Activated T-cell treated with anti-CD3 and anti-CD28 coated beads, Interleukin-2, amount 50 U/mL, for 24 hours (primary cell): ENCODE data around the gene DMD.

Experiments used
- DNase-seq: peaks from one replicate; pipeline ENCODE4 v3.0.0-alpha.2; 2020
- H3K27ac Mint-ChIP-seq: 2 replicates; pipeline ENCODE4 v1.8.0; 2020; ENCODE audit warnings: mild to moderate bottlenecking, mixed read lengths
- H3K27me3 Mint-ChIP-seq: 2 replicates; pipeline ENCODE4 v1.8.0; 2020; ENCODE audit warnings: mixed read lengths
- H3K36me3 Mint-ChIP-seq: 2 replicates; pipeline ENCODE4 v1.8.0; 2020; ENCODE audit warnings: low read depth, mixed read lengths
- H3K4me1 Mint-ChIP-seq: 2 replicates; pipeline ENCODE4 v1.8.0; 2020; ENCODE audit warnings: low read depth, mixed read lengths
- H3K4me3 Mint-ChIP-seq: 2 replicates; pipeline ENCODE4 v1.8.0; 2020; ENCODE audit warnings: mild to moderate bottlenecking, moderate library complexity, mixed read lengths
- H3K9me3 Mint-ChIP-seq: 2 replicates; pipeline ENCODE4 v1.8.0; 2020; ENCODE audit warnings: mixed read lengths

The DMD gene

GRCh38 chrX:31185884-31186283, 2025.5 kb downstream of the DMD start:
- Mint-ChIP-seq H3K27me3 (peaks cover 12% of the 10 kb centered on the region), H3K9me3 (no peaks in the 10 kb centered on the region), H3K4me3 (no peak overlapping the region), H3K4me1 (no peaks in the 10 kb centered on the region), H3K27ac (no peak overlapping the region), H3K36me3 (no peaks in the 10 kb centered on the region)
- no peak for DNase-seq

GRCh38 chrX:31181377-31182000, 2029.9 kb downstream of the DMD start:
- Mint-ChIP-seq H3K27me3 (peaks cover 10% of the 10 kb centered on the region), H3K27ac (no peak overlapping the region), H3K36me3 (no peaks in the 10 kb centered on the region), H3K9me3 (no peaks in the 10 kb centered on the region), H3K4me1 (no peaks in the 10 kb centered on the region), H3K4me3 (no peak overlapping the region)
- DNase-seq, result no peak

- H3K4me1 Mint-ChIP-seq, result no peaks in the 10 kb centered on the region
Observed at GRCh38 chrX:31179203-31179602, 2032.1 kb downstream of the DMD start.

DNA sequence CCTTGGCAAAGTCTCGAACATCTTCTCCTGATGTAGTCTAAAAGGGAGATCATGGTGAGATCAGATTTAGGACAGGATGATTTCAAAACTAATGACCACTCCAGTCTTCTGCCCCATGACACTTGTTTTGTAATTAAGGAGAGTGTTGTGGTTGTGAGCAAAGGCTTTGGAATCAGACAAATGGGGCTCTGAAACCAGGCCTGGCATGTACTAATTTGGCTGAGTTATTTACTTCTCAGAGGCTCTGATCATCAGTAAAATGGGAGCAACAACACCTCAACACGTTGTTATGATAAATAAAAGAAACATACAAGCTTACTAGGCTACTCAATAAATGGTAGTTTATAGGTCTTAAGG, 2032.6 kb downstream of the DMD start:
- H3K4me1 Mint-ChIP-seq, result no peaks in the 10 kb centered on the region
- no peak for DNase-seq
- peaks cover 16% of the 10 kb centered on the region for H3K27me3 Mint-ChIP-seq

More at GRCh38 chrX:31179203-31179602, 2032.1 kb downstream of the DMD start:
- no peaks in the 10 kb centered on the region for H3K9me3 Mint-ChIP-seq
- H3K36me3 Mint-ChIP-seq, result no peaks in the 10 kb centered on the region
- no peak overlapping the region for H3K4me3 Mint-ChIP-seq
- DNase-seq, result no peak
- no peak overlapping the region for H3K27ac Mint-ChIP-seq
- peaks cover 13% of the 10 kb centered on the region for H3K27me3 Mint-ChIP-seq

DNA sequence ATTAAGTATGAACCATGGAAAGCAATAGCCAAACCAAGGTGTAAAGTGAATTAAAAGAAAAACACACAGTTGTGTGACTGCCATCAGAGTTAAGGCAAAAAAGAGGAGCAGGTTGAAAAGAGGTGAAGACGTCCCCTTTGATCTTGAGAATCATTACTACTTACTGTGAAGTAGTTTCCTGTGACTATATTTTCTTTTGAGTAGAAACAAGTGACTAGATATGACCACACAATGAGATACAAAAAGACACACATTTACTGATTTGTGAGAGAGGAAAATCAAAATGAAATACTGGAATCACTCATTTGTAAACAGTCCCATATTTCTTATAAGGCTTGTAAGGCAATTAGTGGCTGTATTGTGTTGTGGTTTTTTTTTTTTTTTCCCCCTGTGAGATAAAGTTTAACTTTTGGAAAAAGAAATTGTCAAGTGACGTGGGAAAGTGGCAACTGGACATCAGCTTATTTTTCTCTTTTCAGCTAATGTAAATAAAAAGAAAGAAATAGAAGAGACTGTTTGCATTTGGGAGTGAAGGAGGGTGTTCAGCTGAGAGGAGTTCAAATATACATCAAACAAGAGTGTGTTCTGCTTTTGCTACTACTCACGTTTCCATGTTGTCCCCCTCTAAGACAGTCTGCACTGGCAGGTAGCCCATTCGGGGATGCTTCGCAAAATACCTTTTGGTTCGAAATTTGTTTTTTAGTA, 2033.1 kb downstream of the DMD start:
- H3K4me3 Mint-ChIP-seq, result no peak overlapping the region
- H3K9me3 Mint-ChIP-seq, result no peaks in the 10 kb centered on the region
- no peaks in the 10 kb centered on the region for H3K36me3 Mint-ChIP-seq
- H3K4me1 Mint-ChIP-seq, result no peaks in the 10 kb centered on the region
- DNase-seq, result no peak
- H3K27me3 Mint-ChIP-seq, result peaks cover 19% of the 10 kb centered on the region
- H3K27ac Mint-ChIP-seq, result no peak overlapping the region

More for the DNA sequence above, 2032.6 kb downstream of the DMD start:
- no peak overlapping the region for H3K27ac Mint-ChIP-seq
- no peaks in the 10 kb centered on the region for H3K9me3 Mint-ChIP-seq
- H3K4me3 Mint-ChIP-seq, result no peak overlapping the region
- H3K36me3 Mint-ChIP-seq, result no peaks in the 10 kb centered on the region

GRCh38 chrX:31170792-31171191, 2040.6 kb downstream of the DMD start:
- Mint-ChIP-seq H3K9me3 (no peaks in the 10 kb centered on the region), H3K27me3 (peaks cover 49% of the 10 kb centered on the region), H3K27ac (no peak overlapping the region), H3K36me3 (no peaks in the 10 kb centered on the region), H3K4me3 (no peak overlapping the region), H3K4me1 (no peaks in the 10 kb centered on the region)
- DNase-seq, result no peak

GRCh38 chrX:31168551-31168950, 2042.8 kb downstream of the DMD start:
- DNase-seq, result no peak
- H3K4me1 Mint-ChIP-seq, result no peaks in the 10 kb centered on the region
- H3K9me3 Mint-ChIP-seq, result no peaks in the 10 kb centered on the region
- H3K27ac Mint-ChIP-seq, result no peak overlapping the region
- no peaks in the 10 kb centered on the region for H3K36me3 Mint-ChIP-seq
- H3K27me3 Mint-ChIP-seq, result peaks cover 53% of the 10 kb centered on the region
- H3K4me3 Mint-ChIP-seq, result no peak overlapping the region

GRCh38 chrX:31166832-31167231, 2044.5 kb downstream of the DMD start:
- no peak overlapping the region for H3K4me3 Mint-ChIP-seq
- H3K9me3 Mint-ChIP-seq, result no peaks in the 10 kb centered on the region
- H3K36me3 Mint-ChIP-seq, result no peaks in the 10 kb centered on the region
- no peak for DNase-seq
- H3K27ac Mint-ChIP-seq, result no peak overlapping the region
- H3K27me3 Mint-ChIP-seq, result peaks cover 49% of the 10 kb centered on the region
- no peaks in the 10 kb centered on the region for H3K4me1 Mint-ChIP-seq

DNA sequence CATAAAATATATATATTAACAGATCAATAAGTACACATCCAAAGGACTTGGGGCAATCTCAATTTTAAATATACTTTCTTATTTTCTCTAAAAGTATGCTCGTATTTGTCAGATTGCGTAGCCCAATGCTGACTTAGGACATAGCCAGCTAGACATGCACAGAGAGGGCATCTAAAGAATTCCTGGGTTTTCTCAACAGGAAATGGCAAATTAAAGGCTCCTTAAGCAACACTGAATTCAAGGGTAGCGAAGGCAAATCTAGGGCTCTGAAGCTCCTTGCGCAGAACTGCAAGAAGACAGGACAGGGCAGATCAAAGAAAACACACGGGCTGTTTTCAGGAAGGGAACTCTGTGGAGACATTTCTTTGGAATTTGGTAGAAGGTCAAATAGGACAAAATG, 2044.9 kb downstream of the DMD start:
- no peak overlapping the region for H3K4me3 Mint-ChIP-seq
- H3K36me3 Mint-ChIP-seq, result no peaks in the 10 kb centered on the region
- no peak for DNase-seq
- H3K4me1 Mint-ChIP-seq, result no peaks in the 10 kb centered on the region
- H3K27ac Mint-ChIP-seq, result no peak overlapping the region
- H3K9me3 Mint-ChIP-seq, result no peaks in the 10 kb centered on the region
- H3K27me3 Mint-ChIP-seq, result peaks cover 50% of the 10 kb centered on the region

- H3K4me3 Mint-ChIP-seq, result no peak overlapping the region
- H3K27ac Mint-ChIP-seq, result no peak overlapping the region
- no peaks in the 10 kb centered on the region for H3K9me3 Mint-ChIP-seq
- no peaks in the 10 kb centered on the region for H3K36me3 Mint-ChIP-seq
- peaks cover 51% of the 10 kb centered on the region for H3K27me3 Mint-ChIP-seq
- no peaks in the 10 kb centered on the region for H3K4me1 Mint-ChIP-seq
- DNase-seq, result no peak
Observed at GRCh38 chrX:31165241-31166035, 2045.9 kb downstream of the DMD start.

- no peaks in the 10 kb centered on the region for H3K9me3 Mint-ChIP-seq
- H3K27me3 Mint-ChIP-seq, result peaks cover 14% of the 10 kb centered on the region
- no peak overlapping the region for H3K27ac Mint-ChIP-seq
- DNase-seq, result no peak
- H3K4me1 Mint-ChIP-seq, result no peaks in the 10 kb centered on the region
- H3K4me3 Mint-ChIP-seq, result no peak overlapping the region
- H3K36me3 Mint-ChIP-seq, result no peaks in the 10 kb centered on the region
Observed at GRCh38 chrX:31154946-31155345, 2056.4 kb downstream of the DMD start.

- Mint-ChIP-seq H3K4me1 (no peaks in the 10 kb centered on the region), H3K36me3 (no peaks in the 10 kb centered on the region), H3K27me3 (peaks cover 19% of the 10 kb centered on the region), H3K4me3 (no peak overlapping the region), H3K27ac (no peak overlapping the region), H3K9me3 (no peaks in the 10 kb centered on the region)
- DNase-seq, result no peak
Observed at GRCh38 chrX:31153475-31154047, 2057.8 kb downstream of the DMD start.

DNA sequence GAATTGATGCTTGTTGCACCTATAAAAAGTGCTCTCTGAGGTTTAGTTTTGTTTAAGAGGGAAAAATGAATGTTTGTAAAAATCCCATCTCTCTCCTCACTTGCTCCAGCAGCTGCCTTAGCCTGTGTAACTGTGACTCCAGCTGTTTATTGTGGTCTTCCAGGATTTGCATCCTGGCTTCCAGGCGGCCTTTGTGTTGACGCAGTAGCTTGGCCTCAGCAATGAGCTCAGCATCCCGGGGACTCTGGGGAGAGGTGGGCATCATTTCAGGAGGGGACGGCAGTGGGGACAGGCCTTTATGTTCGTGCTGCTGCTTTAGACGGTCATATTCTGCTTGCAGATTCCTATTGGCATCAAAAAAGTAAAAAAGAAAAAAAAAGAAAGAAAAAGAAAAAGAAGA, 2064.2 kb downstream of the DMD start:
- Mint-ChIP-seq H3K4me3 (no peak overlapping the region), H3K27me3 (peaks cover 15% of the 10 kb centered on the region), H3K9me3 (no peaks in the 10 kb centered on the region), H3K27ac (no peak overlapping the region), H3K4me1 (no peaks in the 10 kb centered on the region), H3K36me3 (no peaks in the 10 kb centered on the region)
- DNase-seq, result no peak

DNA sequence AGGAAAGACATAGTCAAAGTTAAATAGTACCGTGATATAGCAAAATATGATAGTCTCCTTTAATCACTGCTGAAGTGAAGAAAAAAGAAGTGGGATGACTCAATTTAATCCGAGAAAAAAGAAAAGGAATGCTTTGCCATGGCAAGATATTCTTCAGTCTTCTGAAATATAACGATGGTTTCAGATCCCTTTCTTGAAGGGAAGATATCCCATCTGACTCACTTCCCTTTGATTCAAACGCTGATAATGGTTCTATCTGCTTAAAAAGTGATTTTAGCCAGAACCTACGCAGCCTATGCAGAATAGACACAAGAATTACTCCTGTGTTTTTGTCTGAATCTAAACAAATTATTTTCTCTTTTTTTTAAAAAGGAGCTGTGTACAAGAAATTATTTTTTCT, 2071.4 kb downstream of the DMD start:
- H3K4me1 Mint-ChIP-seq, result peaks cover 10% of the 10 kb centered on the region
- peaks cover 45% of the 10 kb centered on the region for H3K27me3 Mint-ChIP-seq
- H3K4me3 Mint-ChIP-seq, result no peak overlapping the region
- no peak for DNase-seq
- no peak overlapping the region for H3K27ac Mint-ChIP-seq
- no peaks in the 10 kb centered on the region for H3K36me3 Mint-ChIP-seq
- no peaks in the 10 kb centered on the region for H3K9me3 Mint-ChIP-seq

DNA sequence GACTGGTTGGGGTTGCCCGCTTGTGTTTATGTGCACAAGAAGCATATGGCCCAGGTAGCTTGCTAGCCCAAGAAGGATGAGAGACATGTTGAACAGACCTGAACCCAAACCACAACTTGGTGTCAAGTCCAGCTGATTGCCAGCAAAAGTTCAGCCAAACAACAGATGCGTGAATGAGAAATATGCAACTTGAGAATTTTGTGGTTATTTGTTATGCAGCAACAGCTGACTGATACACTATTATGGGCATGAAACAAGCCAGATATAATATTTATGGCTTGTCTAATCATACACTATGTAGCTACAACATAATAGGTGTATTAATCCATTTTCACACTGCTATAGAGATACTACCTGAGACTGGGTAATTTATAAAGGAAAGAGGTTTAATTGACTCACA, 2073.2 kb downstream of the DMD start:
- no peaks in the 10 kb centered on the region for H3K36me3 Mint-ChIP-seq
- no peak overlapping the region for H3K27ac Mint-ChIP-seq
- peaks cover 10% of the 10 kb centered on the region for H3K4me1 Mint-ChIP-seq
- DNase-seq, result no peak
- H3K4me3 Mint-ChIP-seq, result no peak overlapping the region
- H3K9me3 Mint-ChIP-seq, result no peaks in the 10 kb centered on the region
- H3K27me3 Mint-ChIP-seq, result peaks cover 41% of the 10 kb centered on the region
